ENCODE data around the gene FRMD8.

The FRMD8 gene

GRCh38 chr11:65373839-65374580 is 12.4 kb upstream of the FRMD8 start:
- H3K4me3 ChIP-seq (ENCODE audit: low read depth, low read length), result no peak overlapping the region
- no peak for DNase-seq (ENCODE audit: low read depth)

GRCh38 chr11:65375012-65375411 is 11.4 kb upstream of the FRMD8 start:
- no peak overlapping the region for H3K4me3 ChIP-seq (ENCODE audit: low read depth, low read length)
- DNase-seq (ENCODE audit: low read depth), result no peak

GRCh38 chr11:65376138-65376713 is 10.2 kb upstream of the FRMD8 start:
- DNase-seq (ENCODE audit: low read depth), result no peak
- H3K4me3 ChIP-seq (ENCODE audit: low read depth, low read length), result no peak overlapping the region

GRCh38 chr11:65377036-65377435 is 9.4 kb upstream of the FRMD8 start:
- no peak overlapping the region for H3K4me3 ChIP-seq (ENCODE audit: low read depth, low read length)
- no peak for DNase-seq (ENCODE audit: low read depth)

GRCh38 chr11:65377777-65378176 is 8.7 kb upstream of the FRMD8 start:
- DNase-seq (ENCODE audit: low read depth), result no peak
- H3K4me3 ChIP-seq (ENCODE audit: low read depth, low read length), result no peak overlapping the region

GRCh38 chr11:65378208-65378927 is 8.1 kb upstream of the FRMD8 start:
- no peak overlapping the region for H3K4me3 ChIP-seq (ENCODE audit: low read depth, low read length)
- no peak for DNase-seq (ENCODE audit: low read depth)

GRCh38 chr11:65378928-65379638 is 7.4 kb upstream of the FRMD8 start:
- H3K4me3 ChIP-seq (ENCODE audit: low read depth, low read length), result no peak overlapping the region
- no peak for DNase-seq (ENCODE audit: low read depth)

- H3K4me3 ChIP-seq (ENCODE audit: low read depth, low read length), result no peak overlapping the region
- DNase-seq (ENCODE audit: low read depth), result no peak
Measured at GRCh38 chr11:65379698-65380459, 6.6 kb upstream of the FRMD8 start.

- DNase-seq (ENCODE audit: low read depth), result no peak
- H3K4me3 ChIP-seq (ENCODE audit: low read depth, low read length), result no peak overlapping the region
Measured at GRCh38 chr11:65380460-65381119, 5.8 kb upstream of the FRMD8 start.

- H3K4me3 ChIP-seq (ENCODE audit: low read depth, low read length), result peak overlapping the region; percentile 24
- DNase-seq (ENCODE audit: low read depth), result no peak
Measured at GRCh38 chr11:65381716-65382032, 4.8 kb upstream of the FRMD8 start.

- peak; percentile 99 for DNase-seq (ENCODE audit: low read depth)
- peak within 1 kb of the TSS; percentile 33 for H3K4me3 ChIP-seq (ENCODE audit: low read depth, low read length)
Measured at GRCh38 chr11:65382033-65382803, 4.2 kb upstream of the FRMD8 start, which contains the start of gene SLC25A45. TSS of gene SLC25A45 (minus strand) at chr11:65382646. CDS start at chr11:65381951, 695 bp downstream.

GRCh38 chr11:65382804-65383368 is 3.6 kb upstream of the FRMD8 start:
- H3K4me3 ChIP-seq (ENCODE audit: low read depth, low read length), result peak overlapping the region; percentile 33
- no peak for DNase-seq (ENCODE audit: low read depth)

GRCh38 chr11:65383778-65384177 is 2.7 kb upstream of the FRMD8 start:
- no peak for DNase-seq (ENCODE audit: low read depth)
- H3K4me3 ChIP-seq (ENCODE audit: low read depth, low read length), result no peak overlapping the region

GRCh38 chr11:65384301-65384889 is 2.0 kb upstream of the FRMD8 start:
- DNase-seq (ENCODE audit: low read depth), result no peak
- H3K4me3 ChIP-seq (ENCODE audit: low read depth, low read length), result no peak overlapping the region

- no peak overlapping the region for H3K4me3 ChIP-seq (ENCODE audit: low read depth, low read length)
- no peak for DNase-seq (ENCODE audit: low read depth)
Measured at GRCh38 chr11:65388731-65389130, 2.3 kb downstream of the FRMD8 start.

- H3K4me3 ChIP-seq (ENCODE audit: low read depth, low read length), result no peak overlapping the region
- DNase-seq (ENCODE audit: low read depth), result no peak
Measured at GRCh38 chr11:65389294-65389980, 3.0 kb downstream of the FRMD8 start.

Data from skeletal muscle cell (primary cell).